ENCODE measurements around the gene MC1R. TPM values are rescaled to one million over a fixed set of nuclear protein-coding genes. Genes with fewer than 3 reads are reported as not detected.

The MC1R gene
- total RNA-seq, 1 experiment from 2014 or later, result 3.8 TPM

- CTCF ChIA-PET, result interaction anchor here (1.8 kb wide), 1 partner anchor 9 kb away, joined by 5 read pairs; no protein-coding TSS in a partner anchor
- no peak overlapping the region for H3K4me3 Mint-ChIP-seq
- no peaks in the 10 kb centered on the region for H3K27me3 Mint-ChIP-seq (ENCODE audit: low read depth)
- peaks cover 32% of the 10 kb centered on the region for H3K36me3 Mint-ChIP-seq
- no peak for DNase-seq (ENCODE audit: low spot score)
- TF ChIP-seq, protein P1, sequence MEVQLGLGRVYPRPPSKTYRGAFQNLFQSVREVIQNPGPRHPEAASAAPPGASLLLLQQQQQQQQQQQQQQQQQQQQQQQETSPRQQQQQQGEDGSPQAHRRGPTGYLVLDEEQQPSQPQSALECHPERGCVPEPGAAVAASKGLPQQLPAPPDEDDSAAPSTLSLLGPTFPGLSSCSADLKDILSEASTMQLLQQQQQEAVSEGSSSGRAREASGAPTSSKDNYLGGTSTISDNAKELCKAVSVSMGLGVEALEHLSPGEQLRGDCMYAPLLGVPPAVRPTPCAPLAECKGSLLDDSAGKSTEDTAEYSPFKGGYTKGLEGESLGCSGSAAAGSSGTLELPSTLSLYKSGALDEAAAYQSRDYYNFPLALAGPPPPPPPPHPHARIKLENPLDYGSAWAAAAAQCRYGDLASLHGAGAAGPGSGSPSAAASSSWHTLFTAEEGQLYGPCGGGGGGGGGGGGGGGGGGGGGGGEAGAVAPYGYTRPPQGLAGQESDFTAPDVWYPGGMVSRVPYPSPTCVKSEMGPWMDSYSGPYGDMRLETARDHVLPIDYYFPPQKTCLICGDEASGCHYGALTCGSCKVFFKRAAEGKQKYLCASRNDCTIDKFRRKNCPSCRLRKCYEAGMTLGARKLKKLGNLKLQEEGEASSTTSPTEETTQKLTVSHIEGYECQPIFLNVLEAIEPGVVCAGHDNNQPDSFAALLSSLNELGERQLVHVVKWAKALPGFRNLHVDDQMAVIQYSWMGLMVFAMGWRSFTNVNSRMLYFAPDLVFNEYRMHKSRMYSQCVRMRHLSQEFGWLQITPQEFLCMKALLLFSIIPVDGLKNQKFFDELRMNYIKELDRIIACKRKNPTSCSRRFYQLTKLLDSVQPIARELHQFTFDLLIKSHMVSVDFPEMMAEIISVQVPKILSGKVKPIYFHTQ (CRISPR knock-in tag; IDR thresholded peaks at IDR 0.05), result no peak
- no peak for TF ChIP-seq ZNF317 (CRISPR knock-in tag; IDR thresholded peaks at IDR 0.05; ENCODE audit: borderline replicate concordance, low read depth)
- no peak for TF ChIP-seq JUN (CRISPR knock-in tag; IDR thresholded peaks at IDR 0.05)
- TF ChIP-seq RELA (CRISPR knock-in tag; IDR thresholded peaks at IDR 0.05; ENCODE audit: borderline replicate concordance), result no peak
- no peak for TF ChIP-seq RORB (CRISPR knock-in tag; IDR thresholded peaks at IDR 0.05)
- TF ChIP-seq, protein P2, sequence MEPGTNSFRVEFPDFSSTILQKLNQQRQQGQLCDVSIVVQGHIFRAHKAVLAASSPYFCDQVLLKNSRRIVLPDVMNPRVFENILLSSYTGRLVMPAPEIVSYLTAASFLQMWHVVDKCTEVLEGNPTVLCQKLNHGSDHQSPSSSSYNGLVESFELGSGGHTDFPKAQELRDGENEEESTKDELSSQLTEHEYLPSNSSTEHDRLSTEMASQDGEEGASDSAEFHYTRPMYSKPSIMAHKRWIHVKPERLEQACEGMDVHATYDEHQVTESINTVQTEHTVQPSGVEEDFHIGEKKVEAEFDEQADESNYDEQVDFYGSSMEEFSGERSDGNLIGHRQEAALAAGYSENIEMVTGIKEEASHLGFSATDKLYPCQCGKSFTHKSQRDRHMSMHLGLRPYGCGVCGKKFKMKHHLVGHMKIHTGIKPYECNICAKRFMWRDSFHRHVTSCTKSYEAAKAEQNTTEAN (CRISPR knock-in tag; IDR thresholded peaks at IDR 0.05), result no peak
- no peak for TF ChIP-seq MYBL2 (CRISPR knock-in tag; IDR thresholded peaks at IDR 0.05)
- TF ChIP-seq, protein P3, sequence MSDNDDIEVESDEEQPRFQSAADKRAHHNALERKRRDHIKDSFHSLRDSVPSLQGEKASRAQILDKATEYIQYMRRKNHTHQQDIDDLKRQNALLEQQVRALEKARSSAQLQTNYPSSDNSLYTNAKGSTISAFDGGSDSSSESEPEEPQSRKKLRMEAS (CRISPR knock-in tag; IDR thresholded peaks at IDR 0.05), result no peak
- no peak for TF ChIP-seq SMAD4 (CRISPR knock-in tag; IDR thresholded peaks at IDR 0.05)
- TF ChIP-seq, protein P4, sequence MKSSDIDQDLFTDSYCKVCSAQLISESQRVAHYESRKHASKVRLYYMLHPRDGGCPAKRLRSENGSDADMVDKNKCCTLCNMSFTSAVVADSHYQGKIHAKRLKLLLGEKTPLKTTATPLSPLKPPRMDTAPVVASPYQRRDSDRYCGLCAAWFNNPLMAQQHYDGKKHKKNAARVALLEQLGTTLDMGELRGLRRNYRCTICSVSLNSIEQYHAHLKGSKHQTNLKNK (CRISPR knock-in tag; IDR thresholded peaks at IDR 0.05), result no peak
- TF ChIP-seq, protein P5, sequence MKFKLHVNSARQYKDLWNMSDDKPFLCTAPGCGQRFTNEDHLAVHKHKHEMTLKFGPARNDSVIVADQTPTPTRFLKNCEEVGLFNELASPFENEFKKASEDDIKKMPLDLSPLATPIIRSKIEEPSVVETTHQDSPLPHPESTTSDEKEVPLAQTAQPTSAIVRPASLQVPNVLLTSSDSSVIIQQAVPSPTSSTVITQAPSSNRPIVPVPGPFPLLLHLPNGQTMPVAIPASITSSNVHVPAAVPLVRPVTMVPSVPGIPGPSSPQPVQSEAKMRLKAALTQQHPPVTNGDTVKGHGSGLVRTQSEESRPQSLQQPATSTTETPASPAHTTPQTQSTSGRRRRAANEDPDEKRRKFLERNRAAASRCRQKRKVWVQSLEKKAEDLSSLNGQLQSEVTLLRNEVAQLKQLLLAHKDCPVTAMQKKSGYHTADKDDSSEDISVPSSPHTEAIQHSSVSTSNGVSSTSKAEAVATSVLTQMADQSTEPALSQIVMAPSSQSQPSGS (CRISPR knock-in tag; IDR thresholded peaks at IDR 0.05; ENCODE audit: borderline replicate concordance, low read depth), result no peak
- TF ChIP-seq USF1 (CRISPR knock-in tag; IDR thresholded peaks at IDR 0.05), result no peak
- TF ChIP-seq, protein P6, sequence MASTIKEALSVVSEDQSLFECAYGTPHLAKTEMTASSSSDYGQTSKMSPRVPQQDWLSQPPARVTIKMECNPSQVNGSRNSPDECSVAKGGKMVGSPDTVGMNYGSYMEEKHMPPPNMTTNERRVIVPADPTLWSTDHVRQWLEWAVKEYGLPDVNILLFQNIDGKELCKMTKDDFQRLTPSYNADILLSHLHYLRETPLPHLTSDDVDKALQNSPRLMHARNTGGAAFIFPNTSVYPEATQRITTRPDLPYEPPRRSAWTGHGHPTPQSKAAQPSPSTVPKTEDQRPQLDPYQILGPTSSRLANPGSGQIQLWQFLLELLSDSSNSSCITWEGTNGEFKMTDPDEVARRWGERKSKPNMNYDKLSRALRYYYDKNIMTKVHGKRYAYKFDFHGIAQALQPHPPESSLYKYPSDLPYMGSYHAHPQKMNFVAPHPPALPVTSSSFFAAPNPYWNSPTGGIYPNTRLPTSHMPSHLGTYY (CRISPR knock-in tag; IDR thresholded peaks at IDR 0.05), result no peak
- TF ChIP-seq CREB1 (CRISPR knock-in tag; IDR thresholded peaks at IDR 0.05), result no peak
- TF ChIP-seq IRF2 (CRISPR knock-in tag; IDR thresholded peaks at IDR 0.05; ENCODE audit: borderline replicate concordance, low read depth), result no peak
- no peaks in the 10 kb centered on the region for H3K4me1 Mint-ChIP-seq
- ATAC-seq, result no peak
- POLR2A ChIA-PET, result no interaction called here
- no peak overlapping the region for H3K27ac Mint-ChIP-seq
- no peaks in the 10 kb centered on the region for H3K9me3 Mint-ChIP-seq
Observed at GRCh38 chr16:89936034-89936433, 17.4 kb downstream of the MC1R start.

- Mint-ChIP-seq H3K27me3 (ENCODE audit: low read depth) (no peaks in the 10 kb centered on the region), H3K9me3 (no peaks in the 10 kb centered on the region), H3K4me1 (no peaks in the 10 kb centered on the region), H3K4me3 (no peak overlapping the region), H3K27ac (no peak overlapping the region), H3K36me3 (peaks cover 27% of the 10 kb centered on the region)
- TF ChIP-seq STAT6 (CRISPR knock-in tag; conservative IDR thresholded peaks at IDR 0.05; ENCODE audit: low read depth), result no peak
- TF ChIP-seq SMAD3 (CRISPR knock-in tag; IDR thresholded peaks at IDR 0.05; ENCODE audit: borderline replicate concordance), result no peak
- TF ChIP-seq, protein P6 (CRISPR knock-in tag; IDR thresholded peaks at IDR 0.05), result no peak
- ChIA-PET CTCF (interaction anchor here (0.5 to 1.8 kb wide), 2 partner anchors 9 to 85 kb away, joined by 4 to 5 read pairs; no protein-coding TSS in a partner anchor), POLR2A (no interaction called here)
- ATAC-seq, result 0 out of 2 replicates have a peak, but pooled peaks have one; percentile 19
- no peak for DNase-seq (ENCODE audit: low spot score)
Observed at GRCh38 chr16:89936508-89936907, 17.8 kb downstream of the MC1R start.

Measured in WTC11 (cell line).